HG02884 (cell line): ENCODE measurements around the gene DMRT1.
"Not testable (repeated sequence)": the region's sequence is repeated elsewhere in the genome, so short reads cannot be mapped to it uniquely, and the experiment has no call there.

ENCODE experiments used
- ATAC-seq: cut with Tn5 transposase; IDR thresholded peaks from one replicate; pipeline ENCODE4 v1.9.1; 2021; ENCODE audit warnings: mild to moderate bottlenecking, moderate library complexity; ENCODE audit not compliant: unreplicated experiment

DMRT1 gene

GRCh38 chr9:859251-859650 is 17.8 kb downstream of the DMRT1 start:
- peak; percentile 100 for ATAC-seq

- no peak for ATAC-seq
These were observed 19.2 kb downstream of the DMRT1 start for GRCh38 chr9:860706-861105.

- ATAC-seq = not testable (repeated sequence)
These were observed 20.0 kb downstream of the DMRT1 start for GRCh38 chr9:861525-861924.

DNA sequence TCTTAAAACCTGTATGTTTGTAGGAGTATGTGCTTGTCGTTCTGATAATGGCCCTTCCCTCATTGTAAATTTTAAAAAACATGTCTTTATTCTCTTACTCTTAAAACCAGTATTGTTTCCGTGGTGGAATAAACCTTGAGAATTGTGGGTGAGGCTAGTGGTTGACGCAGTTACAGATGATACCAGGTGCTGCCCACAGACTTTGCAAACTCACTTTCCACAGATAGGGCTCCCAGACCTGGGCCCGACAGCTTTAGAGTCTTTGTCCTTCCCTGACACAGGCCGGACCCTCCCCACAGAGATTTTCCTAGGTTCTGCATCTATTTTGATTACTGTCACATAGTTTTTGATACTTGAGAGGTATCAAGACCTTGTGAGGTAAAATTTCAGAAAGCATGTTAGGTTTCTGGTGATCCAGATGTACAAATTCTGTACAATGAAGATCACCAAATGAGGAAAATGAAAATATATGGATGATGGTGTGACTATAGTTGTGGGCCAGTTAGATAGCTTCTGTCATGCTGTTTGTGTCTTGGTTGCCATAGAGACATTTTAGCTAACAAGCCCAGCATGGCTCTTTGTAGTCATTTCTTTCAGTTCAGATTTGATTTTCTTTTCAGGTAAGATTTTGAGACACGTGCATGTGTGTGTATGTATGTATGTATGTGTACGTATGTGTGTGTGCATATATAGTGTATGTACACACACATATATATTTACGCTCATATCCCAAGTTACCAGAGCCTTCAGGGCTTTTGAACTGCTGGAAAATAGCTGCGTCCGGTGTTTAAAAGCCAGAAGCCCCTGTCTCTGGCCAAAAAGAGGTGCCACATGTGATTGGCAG is 33.8 kb downstream of the DMRT1 start:
- no peak for ATAC-seq

DNA sequence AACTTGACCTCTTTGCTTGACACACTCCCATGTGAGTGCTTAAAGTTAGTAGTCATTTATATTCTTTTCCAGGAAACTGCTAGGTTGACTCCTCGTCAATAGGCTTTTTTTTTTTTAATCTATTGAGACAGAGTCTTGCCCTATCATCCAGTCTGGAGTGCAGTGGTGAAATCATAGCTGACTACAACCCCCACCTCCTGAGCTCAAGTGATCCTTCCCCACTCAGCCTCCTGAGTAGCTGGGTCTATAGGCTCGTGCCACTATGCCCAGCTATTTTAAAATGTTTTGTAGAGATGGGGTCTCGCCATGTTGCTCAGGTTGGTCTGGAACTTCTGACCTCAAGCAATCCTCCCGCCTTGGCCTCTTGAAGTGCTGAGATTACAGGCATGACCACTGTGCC is 34.9 kb downstream of the DMRT1 start:
- ATAC-seq = no peak

DNA sequence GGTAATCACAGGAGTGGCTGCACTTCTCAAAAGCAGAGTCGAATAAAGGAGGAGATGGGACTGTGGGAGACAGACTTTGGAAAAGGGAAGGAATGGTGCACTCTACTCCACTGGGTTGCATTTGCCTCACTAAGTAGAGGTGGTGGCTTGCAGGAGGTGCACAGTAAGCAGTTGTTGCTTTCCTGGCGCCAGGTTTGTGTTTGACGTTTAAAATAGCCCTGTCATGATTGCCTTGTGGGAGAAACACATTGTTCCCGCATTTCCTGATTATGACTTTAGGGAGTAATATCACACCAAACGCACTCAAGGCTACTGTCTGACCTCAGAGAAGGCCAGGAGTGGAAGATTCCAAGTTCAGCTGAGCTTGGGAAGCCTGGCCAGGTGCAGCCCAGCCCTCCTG is 36.7 kb downstream of the DMRT1 start:
- no peak for ATAC-seq

DNA sequence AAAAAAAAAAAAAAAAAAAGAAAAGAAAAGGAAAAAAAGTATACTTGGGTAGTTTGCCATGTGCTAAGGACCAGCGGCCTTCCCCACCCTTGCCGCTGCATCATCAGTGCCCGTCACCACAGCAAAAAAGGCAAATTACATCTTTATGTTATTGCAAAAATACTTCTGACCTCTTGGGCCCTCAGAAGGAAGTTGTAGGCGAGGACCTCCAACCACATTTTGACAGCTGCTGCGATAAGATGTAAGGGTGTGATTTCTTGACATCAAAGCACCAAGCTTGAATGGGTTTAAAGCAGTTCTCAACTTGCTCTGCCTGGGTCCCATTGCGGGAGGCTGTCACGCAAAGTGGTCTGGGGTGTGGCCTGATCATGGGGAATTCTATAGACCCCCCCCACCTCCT is 39.2 kb downstream of the DMRT1 start:
- ATAC-seq = peak; percentile 52

DNA sequence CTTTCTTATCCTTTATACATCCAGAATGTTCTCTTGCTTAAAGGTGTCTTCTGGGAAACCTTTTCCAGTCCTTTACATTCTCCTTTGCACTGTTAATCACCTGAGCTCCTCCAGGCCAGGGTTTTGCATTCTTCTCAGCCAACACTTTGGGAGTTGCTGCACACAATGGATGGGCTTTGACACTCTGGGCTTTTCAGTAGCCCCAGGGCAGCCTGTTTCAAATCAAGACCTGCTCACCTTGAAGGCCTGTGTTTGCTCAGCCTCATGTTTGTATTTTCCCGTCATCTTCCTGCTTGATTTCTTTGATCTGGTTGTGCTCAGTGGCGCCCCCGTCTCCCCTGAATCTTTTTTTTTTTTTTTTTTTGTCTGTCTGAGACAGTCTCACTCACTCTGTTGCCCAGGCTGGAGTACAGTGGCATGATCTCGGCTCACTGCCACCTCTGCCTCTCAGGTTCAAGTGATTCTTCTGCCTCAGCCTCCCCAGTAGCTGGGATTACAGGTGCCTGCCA is 41.0 kb downstream of the DMRT1 start:
- ATAC-seq = no peak

- ATAC-seq = no peak
These were observed 41.5 kb downstream of the DMRT1 start for GRCh38 chr9:883011-883410.

GRCh38 chr9:886886-887285 is 45.4 kb downstream of the DMRT1 start:
- ATAC-seq = no peak

- no peak for ATAC-seq
These were observed 50.6 kb downstream of the DMRT1 start for GRCh38 chr9:892123-892522.

DNA sequence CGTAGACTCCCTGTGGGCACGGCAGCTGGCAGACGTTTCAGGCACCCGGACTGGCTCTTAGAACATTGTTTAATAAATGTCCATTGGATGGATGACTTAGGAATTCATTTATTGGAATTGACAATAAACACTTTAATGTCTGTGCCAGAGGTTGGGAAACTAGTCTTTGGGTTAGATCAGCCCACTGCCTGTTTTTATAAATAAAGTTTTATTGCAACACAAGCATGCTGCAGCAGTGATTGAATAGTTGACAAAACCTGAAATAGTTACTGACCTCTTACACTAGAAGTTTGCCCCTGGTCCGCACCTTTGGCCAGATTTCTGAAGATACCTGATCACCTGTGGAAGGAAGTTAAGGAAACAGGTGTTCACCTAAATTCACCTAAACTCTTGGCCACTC is 51.6 kb downstream of the DMRT1 start:
- no peak for ATAC-seq

DNA sequence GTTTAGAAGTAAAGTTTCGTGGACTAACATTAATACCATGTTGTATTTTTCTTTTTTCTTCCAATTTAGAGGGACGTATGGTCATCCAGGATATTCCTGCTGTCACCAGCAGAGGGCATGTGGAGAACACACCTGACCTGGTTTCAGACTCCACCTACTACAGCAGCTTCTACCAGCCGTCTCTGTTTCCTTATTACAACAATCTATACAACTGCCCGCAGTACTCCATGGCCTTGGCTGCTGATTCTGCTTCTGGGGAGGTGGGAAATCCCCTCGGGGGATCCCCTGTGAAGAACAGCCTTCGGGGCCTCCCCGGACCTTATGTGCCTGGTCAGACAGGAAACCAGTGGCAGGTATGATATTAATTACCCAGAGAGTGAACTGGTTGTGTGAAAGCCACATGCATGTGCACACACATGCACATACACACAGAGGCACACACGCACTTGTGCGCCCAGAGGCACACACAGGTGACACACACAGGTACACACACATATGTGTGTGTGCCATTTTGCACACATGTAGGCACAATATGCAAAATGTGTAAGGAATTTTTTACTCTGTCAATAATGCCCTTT is 52.4 kb downstream of the DMRT1 start:
- peak; percentile 99 for ATAC-seq

DNA sequence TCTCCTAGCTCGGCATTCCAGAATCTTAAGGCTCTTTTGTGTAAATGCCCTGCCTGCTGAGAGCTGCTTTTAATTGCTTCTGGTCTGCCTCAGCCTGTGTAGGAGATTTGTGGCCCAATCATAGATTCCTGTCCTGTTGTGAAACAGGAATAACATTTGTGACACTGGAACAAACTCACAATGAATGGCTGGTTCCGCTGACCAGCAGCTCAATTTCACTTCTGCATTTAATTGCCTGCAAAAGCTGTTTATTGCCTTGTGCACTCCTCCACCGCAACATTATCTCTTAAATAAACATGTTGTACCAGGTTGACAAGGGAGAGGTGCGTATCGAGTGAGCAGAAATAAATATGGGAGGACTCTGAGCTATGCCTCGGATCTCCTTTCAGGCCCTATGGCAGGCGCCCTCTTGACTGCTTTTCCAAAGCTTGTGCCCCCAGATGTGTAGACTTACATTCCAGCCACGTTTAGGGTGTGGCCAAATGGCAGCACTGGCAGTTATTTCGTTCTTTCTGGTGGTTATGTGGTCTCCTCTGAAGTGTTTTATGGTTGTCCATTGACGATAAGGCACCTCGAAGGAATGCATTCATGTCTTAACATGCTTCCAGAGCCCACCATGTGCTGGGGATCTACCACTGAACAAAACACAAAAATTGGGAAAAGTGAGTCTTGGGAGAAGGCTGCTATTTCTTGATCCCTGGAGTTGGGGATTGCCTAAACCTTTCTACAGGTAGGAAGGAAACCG is 58.1 kb downstream of the DMRT1 start:
- ATAC-seq = peak; percentile 53

- no peak for ATAC-seq
These were observed 62.4 kb downstream of the DMRT1 start for GRCh38 chr9:903886-904285.

DNA sequence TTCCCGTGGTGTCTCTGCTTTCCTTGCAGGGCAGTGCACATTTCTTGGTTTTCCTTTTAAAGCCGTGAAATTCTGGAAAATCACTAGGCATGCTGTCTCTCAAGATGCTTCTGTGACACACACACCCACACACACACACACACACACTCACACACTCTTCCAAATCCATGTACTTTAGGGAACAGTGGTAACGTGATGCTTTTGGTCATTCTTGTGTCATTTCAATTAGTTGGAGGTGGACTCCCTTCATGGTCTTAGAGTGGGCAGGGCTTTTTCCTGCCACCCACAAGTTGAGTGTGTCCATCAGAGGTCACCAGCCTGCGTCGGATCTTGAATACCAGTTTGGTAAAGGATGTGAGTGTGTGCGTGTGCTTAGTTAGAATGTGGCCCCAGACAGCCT is 64.4 kb downstream of the DMRT1 start:
- ATAC-seq = no peak

GRCh38 chr9:908536-909205 is 67.2 kb downstream of the DMRT1 start:
- no peak for ATAC-seq

DNA sequence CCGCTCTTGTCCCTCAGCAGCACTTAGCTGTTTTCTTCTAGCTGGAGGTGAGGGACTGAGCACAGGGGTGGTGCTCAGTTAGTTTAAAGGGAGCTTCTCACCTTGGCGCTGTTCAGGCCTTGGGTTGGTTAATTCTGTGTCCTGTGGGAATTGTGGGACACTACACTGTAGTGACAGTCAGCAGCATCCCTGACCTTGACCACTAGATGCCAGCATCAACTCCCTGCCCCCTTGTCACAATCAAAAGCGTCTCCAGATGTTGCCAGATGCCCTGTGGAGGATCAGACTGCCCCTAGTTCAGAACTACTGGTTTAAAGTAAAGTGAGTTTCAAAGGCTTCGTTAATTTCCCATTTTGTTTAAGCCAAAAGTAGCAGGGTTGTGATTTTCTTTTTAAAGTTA is 69.5 kb downstream of the DMRT1 start:
- ATAC-seq = no peak

- ATAC-seq = no peak
These were observed 71.3 kb downstream of the DMRT1 start for GRCh38 chr9:912776-913175.

GRCh38 chr9:913526-913925 is 72.0 kb downstream of the DMRT1 start:
- not testable (repeated sequence) for ATAC-seq

- ATAC-seq = no peak
These were observed 76.2 kb downstream of the DMRT1 start for GRCh38 chr9:917730-918129.
